K562 (cell line): Measurements from ENCODE around the gene SND1. TPM values are rescaled to one million over a fixed set of nuclear protein-coding genes. Genes with fewer than 3 reads are reported as not detected.

Source experiments
- DACH1 ChIP-seq: fragments of 450-650 bp; IDR thresholded peaks from 2 replicates; pipeline ENCODE4 v1.6.1; 2018; ENCODE audit not compliant: partially characterized antibody
- DNMT1 ChIP-seq: fragments of 450-650 bp; IDR thresholded peaks from 2 replicates; pipeline ENCODE4 v1.6.1; 2016; ENCODE audit warnings: antibody characterized with exemption, mild to moderate bottlenecking
- E2F3 ChIP-seq: fragments of 250-450 bp; sonication (Bioruptor Pico); IDR thresholded peaks from 2 replicates; pipeline ENCODE4 v1.4.0; 2020; ENCODE audit warnings: mild to moderate bottlenecking
- ELF1 ChIP-seq: fragments of 200-800 bp; sonication (Bioruptor generic); IDR thresholded peaks from 2 replicates; pipeline ENCODE4 v1.6.1; 2016; ENCODE audit warnings: missing genetic modification characterization, missing compliant biosample characterization
- GTF2E2 ChIP-seq: fragments of 200-800 bp; sonication (Bioruptor generic); IDR thresholded peaks from 2 replicates; pipeline ENCODE4 v1.6.1; 2016; ENCODE audit warnings: missing genetic modification characterization, missing compliant biosample characterization
- HDAC6 ChIP-seq: IDR thresholded peaks from 2 replicates; pipeline ENCODE4 v1.6.1; 2012; ENCODE audit warnings: low read depth, mild to moderate bottlenecking, control low read depth, inconsistent platforms, low read length, moderate library complexity
- HIVEP1 ChIP-seq: fragments of 250-450 bp; sonication (Bioruptor Pico); IDR thresholded peaks from 2 replicates; pipeline ENCODE4 v1.4.0; 2020; ENCODE audit warnings: mild to moderate bottlenecking
- KLF10 ChIP-seq: fragments of 250-450 bp; sonication (Bioruptor Pico); IDR thresholded peaks from 2 replicates; pipeline ENCODE4 v1.6.1; 2021; ENCODE audit warnings: matching md5 sums
- TEAD1 ChIP-seq, 2 experiments: fragments of 450-650 bp in 1 of 2; sonication (generic) in 1 of 2; formaldehyde crosslinking; IDR thresholded peaks; 2 replicates each; pipeline versions ENCODE4 v1.4.0 to v1.8.0; 2020 to 2022; ENCODE audit warnings: mild to moderate bottlenecking in 2 of 2, missing genetic modification reagents in 1 of 2
- ZNF277 ChIP-seq: fragments of 250-450 bp; sonication (Bioruptor Pico); IDR thresholded peaks from 2 replicates; pipeline ENCODE4 v1.8.0; 2022; ENCODE audit warnings: inconsistent platforms, mild to moderate bottlenecking, moderate library complexity, borderline replicate concordance
- ZNF445 ChIP-seq: fragments of 250-450 bp; sonication (Bioruptor Pico); IDR thresholded peaks from 2 replicates; pipeline ENCODE4 v1.4.0; 2020; ENCODE audit warnings: low read depth, mild to moderate bottlenecking, moderate library complexity
- ZNF589 ChIP-seq: fragments of 200-800 bp; sonication (Bioruptor generic); IDR thresholded peaks from 2 replicates; pipeline ENCODE4 v1.6.1; 2016; ENCODE audit warnings: low read depth, missing genetic modification characterization, missing compliant biosample characterization
- ZNF830 ChIP-seq: fragments of 250-450 bp; sonication (Bioruptor Pico); IDR thresholded peaks from 2 replicates; pipeline ENCODE4 v1.5.0; 2021; ENCODE audit warnings: mild to moderate bottlenecking
- polyA plus RNA-seq, 8 experiments: library from polyadenylated mRNA; depleted of rRNA in 4 of 8; stranded (reverse) in 5 of 8; unstranded in 3 of 8; fragments of >200 nt; fragmentation: Nextera tagmentation in 2 of 8; fragmentation: Illumina TruSeq in 1 of 8; extraction: Ambion mirVana in 2 of 8; extraction: Trizol in 1 of 8; gene quantifications; 2 replicates each; pipeline versions ENCODE4 v1.2.1 to v1.2.3, GENCODE V29; 2011 to 2014; ENCODE audit warnings: inconsistent platforms in 1 of 8, missing spikeins in 1 of 8
- total RNA-seq, 7 experiments: library from RNA; depleted of rRNA in 6 of 7; stranded (reverse); fragments of >200 nt in 6 of 7; fragmentation: Illumina TruSeq in 2 of 7; extraction: Trizol in 2 of 7; gene quantifications; 2 replicates each; pipeline versions ENCODE4 v1.2.1 to v1.2.3, GENCODE V29; 2011 to 2021; ENCODE audit warnings: low replicate concordance in 1 of 7
- TF ChIP-seq, protein P1 (sequence below): fragments of 450-650 bp; IDR thresholded peaks from 2 replicates; pipeline ENCODE4 v1.6.1; 2016; ENCODE audit warnings: low read depth
- TF ChIP-seq, protein P2 (sequence below): fragments of 450-650 bp; IDR thresholded peaks from 2 replicates; pipeline ENCODE4 v1.6.1; 2016; ENCODE audit warnings: antibody characterized with exemption
- TF ChIP-seq, protein P3 (sequence below): fragments of 450-650 bp; IDR thresholded peaks from 2 replicates; pipeline ENCODE4 v1.6.1; 2017; ENCODE audit warnings: antibody characterized with exemption

Gene SND1
- total and polyA plus RNA-seq, 9 of the 15 experiments (the other 6 are each of a cell fraction or from before 2014, with no cell fraction given) = 46.5 to 307 (median 191) TPM

- TF ChIP-seq HDAC6 (no peak), E2F3 (no peak), ZNF830 (CRISPR knock-in tag) (no peak), ZNF589 (CRISPR knock-in tag) (peak; percentile 86), ELF1 (tag) (no peak), GTF2E2 (tag) (no peak; the same call in 1 of the 2 replicates), TEAD1 (CRISPR knock-in tag; IDR thresholded peaks at IDR 0.05) (no peak), ZNF445 (CRISPR knock-in tag) (no peak), DNMT1 (no peak), DACH1 (peak; percentile 7), KLF10 (CRISPR knock-in tag) (no peak), ZNF277 (CRISPR knock-in tag) (no peak), HIVEP1 (no peak)
- TF ChIP-seq, protein P1, sequence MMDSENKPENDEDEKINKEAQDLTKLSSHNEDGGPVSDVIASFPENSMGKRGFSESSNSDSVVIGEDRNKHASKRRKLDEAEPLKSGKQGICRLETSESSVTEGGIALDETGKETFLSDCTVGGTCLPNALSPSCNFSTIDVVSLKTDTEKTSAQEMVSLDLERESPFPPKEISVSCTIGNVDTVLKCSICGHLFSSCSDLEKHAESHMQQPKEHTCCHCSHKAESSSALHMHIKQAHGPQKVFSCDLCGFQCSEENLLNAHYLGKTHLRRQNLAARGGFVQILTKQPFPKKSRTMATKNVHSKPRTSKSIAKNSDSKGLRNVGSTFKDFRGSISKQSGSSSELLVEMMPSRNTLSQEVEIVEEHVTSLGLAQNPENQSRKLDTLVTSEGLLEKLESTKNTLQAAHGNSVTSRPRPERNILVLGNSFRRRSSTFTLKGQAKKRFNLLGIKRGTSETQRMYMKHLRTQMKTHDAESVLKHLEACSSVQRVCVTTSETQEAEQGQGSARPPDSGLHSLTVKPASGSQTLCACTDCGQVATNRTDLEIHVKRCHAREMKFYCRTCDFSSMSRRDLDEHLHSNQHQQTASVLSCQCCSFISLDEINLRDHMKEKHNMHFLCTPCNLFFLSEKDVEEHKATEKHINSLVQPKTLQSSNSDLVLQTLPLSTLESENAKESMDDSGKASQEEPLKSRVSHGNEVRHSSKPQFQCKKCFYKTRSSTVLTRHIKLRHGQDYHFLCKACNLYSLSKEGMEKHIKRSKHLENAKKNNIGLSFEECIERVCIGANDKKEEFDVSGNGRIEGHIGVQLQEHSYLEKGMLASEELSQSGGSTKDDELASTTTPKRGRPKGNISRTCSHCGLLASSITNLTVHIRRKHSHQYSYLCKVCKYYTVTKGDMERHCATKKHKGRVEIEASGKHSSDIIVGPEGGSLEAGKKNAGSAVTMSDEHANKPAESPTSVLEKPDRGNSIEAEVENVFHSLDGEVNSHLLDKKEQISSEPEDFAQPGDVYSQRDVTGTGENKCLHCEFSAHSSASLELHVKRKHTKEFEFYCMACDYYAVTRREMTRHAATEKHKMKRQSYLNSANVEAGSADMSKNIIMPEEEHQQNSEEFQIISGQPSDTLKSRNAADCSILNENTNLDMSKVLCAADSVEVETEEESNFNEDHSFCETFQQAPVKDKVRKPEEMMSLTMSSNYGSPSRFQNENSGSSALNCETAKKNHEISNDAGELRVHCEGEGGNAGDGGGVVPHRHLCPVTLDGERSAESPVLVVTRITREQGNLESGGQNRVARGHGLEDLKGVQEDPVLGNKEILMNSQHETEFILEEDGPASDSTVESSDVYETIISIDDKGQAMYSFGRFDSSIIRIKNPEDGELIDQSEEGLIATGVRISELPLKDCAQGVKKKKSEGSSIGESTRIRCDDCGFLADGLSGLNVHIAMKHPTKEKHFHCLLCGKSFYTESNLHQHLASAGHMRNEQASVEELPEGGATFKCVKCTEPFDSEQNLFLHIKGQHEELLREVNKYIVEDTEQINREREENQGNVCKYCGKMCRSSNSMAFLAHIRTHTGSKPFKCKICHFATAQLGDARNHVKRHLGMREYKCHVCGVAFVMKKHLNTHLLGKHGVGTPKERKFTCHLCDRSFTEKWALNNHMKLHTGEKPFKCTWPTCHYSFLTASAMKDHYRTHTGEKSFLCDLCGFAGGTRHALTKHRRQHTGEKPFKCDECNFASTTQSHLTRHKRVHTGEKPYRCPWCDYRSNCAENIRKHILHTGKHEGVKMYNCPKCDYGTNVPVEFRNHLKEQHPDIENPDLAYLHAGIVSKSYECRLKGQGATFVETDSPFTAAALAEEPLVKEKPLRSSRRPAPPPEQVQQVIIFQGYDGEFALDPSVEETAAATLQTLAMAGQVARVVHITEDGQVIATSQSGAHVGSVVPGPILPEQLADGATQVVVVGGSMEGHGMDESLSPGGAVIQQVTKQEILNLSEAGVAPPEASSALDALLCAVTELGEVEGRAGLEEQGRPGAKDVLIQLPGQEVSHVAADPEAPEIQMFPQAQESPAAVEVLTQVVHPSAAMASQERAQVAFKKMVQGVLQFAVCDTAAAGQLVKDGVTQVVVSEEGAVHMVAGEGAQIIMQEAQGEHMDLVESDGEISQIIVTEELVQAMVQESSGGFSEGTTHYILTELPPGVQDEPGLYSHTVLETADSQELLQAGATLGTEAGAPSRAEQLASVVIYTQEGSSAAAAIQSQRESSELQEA = no peak
- TF ChIP-seq, protein P2, sequence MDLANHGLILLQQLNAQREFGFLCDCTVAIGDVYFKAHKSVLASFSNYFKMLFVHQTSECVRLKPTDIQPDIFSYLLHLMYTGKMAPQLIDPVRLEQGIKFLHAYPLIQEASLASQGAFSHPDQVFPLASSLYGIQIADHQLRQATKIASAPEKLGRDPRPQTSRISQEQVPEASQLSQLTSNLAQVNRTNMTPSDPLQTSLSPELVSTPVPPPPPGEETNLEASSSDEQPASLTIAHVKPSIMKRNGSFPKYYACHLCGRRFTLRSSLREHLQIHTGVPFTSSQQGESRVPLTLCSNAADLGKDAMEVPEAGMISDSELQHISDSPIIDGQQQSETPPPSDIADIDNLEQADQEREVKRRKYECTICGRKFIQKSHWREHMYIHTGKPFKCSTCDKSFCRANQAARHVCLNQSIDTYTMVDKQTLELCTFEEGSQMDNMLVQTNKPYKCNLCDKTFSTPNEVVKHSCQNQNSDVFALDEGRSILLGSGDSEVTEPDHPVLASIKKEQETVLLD = no peak; the same call in 1 of the 2 replicates
- TF ChIP-seq, protein P3, sequence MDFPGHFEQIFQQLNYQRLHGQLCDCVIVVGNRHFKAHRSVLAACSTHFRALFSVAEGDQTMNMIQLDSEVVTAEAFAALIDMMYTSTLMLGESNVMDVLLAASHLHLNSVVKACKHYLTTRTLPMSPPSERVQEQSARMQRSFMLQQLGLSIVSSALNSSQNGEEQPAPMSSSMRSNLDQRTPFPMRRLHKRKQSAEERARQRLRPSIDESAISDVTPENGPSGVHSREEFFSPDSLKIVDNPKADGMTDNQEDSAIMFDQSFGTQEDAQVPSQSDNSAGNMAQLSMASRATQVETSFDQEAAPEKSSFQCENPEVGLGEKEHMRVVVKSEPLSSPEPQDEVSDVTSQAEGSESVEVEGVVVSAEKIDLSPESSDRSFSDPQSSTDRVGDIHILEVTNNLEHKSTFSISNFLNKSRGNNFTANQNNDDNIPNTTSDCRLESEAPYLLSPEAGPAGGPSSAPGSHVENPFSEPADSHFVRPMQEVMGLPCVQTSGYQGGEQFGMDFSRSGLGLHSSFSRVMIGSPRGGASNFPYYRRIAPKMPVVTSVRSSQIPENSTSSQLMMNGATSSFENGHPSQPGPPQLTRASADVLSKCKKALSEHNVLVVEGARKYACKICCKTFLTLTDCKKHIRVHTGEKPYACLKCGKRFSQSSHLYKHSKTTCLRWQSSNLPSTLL = no peak
Measured at GRCh38 chr7:127822822-127823508, 171.0 kb downstream of the SND1 start (continued).
